Raji (cell line): ENCODE results near the gene KLF15.

ENCODE experiments used
- POLR2A ChIP-seq: IDR thresholded peaks from 2 replicates; pipeline ENCODE4 v1.6.1; 2011; ENCODE audit warnings: low read depth, low read length, control low read depth; ENCODE audit not compliant: insufficient read depth

Gene KLF15

GRCh38 chr3:126357295-126358037 lies at the start of gene KLF15:
Gene KLF15, minus strand, starts transcription at chr3:126357408. Its CDS starts 4,486 bp downstream, at chr3:126352922.
- TF ChIP-seq POLR2A: peak; percentile 71

DNA sequence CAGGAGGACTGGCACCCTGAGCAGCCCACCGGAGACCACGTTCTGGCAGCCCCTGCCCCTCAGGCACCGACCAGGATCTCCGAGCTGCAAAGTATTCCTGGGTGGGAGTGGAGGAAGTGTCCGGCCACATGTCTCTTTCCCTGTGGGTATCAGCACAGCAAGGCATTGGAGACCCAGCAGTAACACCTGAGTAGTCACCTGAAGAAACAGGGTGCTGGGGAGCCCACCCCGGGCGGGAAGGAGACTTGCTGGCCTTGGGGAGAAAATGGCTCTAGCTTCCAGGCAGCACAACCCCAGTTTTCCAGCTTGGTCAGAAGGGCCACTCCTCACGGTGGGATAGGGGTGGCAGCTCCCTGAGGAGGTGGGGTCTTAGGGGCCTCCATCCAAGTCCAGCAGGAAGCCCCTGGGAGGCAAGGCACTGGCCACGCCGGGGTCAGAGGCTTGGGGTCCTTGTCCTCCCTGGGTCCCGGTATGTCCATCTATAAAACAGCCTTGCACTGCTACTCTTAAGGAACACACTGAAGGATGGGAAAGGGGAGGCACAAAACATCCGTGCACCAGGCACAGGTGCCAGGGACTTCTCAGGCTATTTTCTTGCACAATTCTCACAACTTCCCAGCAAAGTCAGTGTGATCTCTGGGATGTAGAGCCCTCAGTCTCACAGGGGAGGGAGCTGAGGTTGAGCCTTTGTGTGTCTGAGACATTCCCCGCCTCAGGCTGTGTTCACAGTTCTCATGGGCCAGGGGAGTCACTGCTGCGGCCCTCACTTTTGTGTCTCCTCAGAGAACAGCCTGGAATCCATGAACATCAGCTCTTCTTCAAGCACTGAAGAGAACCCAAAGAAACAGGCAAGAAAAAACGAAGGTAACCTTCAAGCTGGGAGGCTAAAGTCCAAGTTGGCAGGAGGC lies 49.4 kb upstream of the KLF15 start:
- TF ChIP-seq POLR2A: no peak

- no peak for TF ChIP-seq POLR2A
Observed at GRCh38 chr3:126402666-126403302, 45.6 kb upstream of the KLF15 start.

DNA sequence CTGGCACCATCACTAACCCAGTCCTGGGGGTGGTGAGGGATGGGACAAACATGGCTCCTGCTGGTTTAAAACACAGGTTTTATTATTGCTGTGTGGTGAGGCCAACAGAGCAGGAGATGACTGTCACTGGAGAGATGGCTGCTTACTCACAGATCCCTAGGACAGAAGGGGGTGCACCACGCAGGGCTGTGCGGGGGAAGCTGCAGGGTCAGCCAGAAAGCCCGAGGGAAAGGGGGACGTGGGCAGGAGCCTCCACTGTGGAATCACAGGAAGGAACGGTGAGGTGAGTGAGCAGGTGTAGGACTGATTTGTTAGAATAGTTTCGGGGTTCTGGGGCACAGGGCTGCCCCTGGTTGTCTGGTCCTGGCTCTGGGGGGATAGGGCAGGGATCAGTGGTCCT lies 45.0 kb upstream of the KLF15 start:
- no peak for TF ChIP-seq POLR2A

DNA sequence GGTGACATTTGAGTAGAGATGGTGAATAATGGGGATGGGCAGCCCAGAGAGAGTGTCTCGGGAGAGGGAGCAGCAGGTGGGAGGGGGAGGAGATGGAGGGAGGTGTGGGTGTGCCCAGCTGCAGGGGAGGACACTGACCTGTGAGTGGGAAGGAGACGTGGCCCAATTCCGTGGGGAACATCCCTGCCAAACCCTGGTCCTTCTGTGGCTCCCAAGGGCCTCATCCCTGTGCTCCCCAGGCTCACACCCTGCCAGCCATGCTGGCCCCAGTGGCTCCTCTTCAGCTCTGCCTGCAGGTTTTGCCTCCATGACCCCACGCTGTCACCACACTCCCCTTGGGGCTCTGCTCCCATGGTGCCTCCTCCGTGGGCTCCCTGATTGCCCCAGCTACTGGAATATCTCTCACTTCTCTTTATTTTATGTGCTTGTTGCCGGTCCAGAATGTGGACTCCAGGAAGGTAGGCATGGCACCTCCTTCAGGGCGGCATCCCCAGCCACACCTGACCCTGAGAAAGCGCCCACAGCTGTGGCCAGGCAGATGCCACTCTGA lies 44.5 kb upstream of the KLF15 start:
- no peak for TF ChIP-seq POLR2A

GRCh38 chr3:126399756-126400155 lies 42.5 kb upstream of the KLF15 start:
- no peak for TF ChIP-seq POLR2A

DNA sequence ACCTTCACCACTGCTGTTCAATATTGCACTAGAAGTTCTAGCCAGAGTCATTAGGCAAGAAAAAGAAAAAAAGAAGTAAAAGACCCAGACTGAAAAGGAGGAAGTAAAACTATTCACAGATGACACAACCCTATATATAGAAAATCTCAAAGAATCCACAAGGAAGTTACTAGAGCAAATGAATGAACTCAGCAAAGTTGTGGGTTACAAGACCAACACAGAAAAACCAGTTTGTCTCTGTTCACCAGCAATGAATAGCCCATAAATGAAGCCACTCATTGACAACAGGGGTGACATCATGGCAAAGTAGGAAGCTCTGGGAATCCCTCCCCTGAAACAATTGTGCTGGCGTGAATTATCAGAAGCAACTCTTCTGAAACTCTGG lies 42.1 kb upstream of the KLF15 start:
- no peak for TF ChIP-seq POLR2A

DNA sequence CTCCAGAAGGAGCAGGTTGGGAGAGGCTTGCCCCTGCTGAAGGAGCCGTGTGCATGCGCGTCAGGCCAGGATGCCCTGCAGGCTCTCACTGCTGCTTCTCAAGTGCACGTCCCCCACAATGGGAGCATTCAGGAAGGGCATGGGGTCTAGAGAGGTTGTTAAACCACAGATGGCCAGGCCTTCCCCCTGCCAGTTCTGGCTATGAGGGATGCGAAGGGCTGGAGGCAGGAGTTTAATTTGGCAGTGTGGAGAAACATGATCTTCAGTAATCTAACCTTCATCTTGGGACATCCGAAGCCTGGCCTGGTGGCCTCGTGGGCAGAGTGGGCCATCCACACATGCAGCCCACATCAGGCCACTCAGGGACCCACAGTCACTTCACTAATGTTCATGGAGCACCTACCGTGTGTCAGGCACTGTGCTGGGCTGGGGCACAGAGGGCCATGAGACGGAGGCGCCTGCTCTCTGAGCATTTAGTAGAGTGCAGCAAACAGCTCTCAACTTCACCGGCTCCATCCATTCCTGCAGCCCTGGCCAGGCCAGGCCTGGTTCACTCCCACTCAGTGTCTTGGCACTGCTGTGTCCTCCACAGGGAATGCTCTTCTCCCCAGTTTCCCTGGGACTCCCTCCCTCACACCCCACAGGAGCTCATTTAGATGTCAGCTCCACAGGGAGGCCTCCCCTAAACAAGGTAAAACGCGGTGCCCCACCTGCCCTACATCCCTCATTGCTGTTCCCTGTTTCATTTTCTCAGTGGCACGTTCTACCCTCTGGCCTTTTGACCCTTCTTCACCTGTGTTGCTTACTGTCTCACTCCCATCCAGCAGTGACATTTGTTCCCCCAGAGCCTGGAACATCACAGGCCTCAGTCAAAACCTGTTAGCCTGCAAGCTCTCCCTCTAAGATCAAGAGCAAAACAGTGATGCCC lies 41.5 kb upstream of the KLF15 start:
- no peak for TF ChIP-seq POLR2A

DNA sequence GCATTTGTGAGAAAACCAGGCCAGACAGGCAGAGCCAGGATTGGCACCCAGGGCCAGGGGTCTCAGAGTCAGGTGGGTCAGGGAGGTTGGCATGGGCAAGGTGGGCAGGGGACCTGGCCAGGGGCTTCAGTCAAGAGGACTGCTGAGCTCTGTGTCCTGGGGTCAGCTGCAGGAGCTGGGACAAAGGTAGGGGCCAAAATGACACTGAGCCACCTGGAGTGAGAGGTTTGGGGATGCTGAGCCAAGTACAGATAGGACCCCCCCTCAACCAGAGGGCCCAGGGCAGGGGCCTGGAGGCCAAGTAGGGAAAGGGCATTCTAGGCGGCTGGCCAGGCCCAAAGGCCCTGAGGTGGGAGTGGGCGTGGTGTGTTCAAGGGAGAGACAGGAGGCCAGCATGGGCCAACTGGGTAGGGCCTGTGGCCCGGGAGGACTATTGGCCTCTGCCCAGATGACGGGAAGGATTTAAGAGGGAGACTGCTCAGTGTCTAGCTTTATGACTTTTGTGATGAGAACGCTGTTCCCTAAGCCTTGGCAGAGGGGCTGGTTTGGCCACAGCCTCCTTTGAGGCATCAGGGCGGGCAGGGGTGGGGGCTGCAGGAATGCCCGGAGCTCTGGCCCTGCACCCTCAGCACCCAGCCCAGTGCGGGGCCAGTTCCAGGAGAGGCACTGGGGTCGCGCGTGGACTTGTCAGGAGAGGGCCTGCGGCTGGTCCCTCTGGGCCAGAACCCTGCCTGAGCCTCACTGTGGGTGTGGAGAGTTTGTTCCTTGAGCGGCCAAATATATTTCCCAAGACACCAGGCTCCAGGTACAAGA lies 40.6 kb upstream of the KLF15 start:
- TF ChIP-seq POLR2A: no peak

DNA sequence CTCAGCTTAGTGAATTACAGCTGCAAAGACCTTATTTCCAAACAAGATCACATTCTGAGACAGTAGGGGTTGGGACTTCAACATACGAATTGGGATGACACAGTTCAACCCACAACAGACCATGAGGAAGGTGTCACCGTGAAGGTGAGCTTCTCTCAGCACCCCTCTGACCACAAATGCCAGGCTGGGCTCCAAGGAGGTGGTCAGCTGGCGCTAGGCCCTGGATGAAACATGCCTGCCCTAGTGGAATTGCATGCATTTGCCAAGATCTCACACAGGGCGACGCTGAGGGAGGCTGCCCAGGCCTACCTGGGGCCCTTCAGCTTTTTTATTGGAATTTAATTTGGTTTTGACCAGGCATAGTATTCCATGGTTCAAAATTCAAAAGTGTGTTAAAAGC lies 39.3 kb upstream of the KLF15 start:
- no peak for TF ChIP-seq POLR2A

DNA sequence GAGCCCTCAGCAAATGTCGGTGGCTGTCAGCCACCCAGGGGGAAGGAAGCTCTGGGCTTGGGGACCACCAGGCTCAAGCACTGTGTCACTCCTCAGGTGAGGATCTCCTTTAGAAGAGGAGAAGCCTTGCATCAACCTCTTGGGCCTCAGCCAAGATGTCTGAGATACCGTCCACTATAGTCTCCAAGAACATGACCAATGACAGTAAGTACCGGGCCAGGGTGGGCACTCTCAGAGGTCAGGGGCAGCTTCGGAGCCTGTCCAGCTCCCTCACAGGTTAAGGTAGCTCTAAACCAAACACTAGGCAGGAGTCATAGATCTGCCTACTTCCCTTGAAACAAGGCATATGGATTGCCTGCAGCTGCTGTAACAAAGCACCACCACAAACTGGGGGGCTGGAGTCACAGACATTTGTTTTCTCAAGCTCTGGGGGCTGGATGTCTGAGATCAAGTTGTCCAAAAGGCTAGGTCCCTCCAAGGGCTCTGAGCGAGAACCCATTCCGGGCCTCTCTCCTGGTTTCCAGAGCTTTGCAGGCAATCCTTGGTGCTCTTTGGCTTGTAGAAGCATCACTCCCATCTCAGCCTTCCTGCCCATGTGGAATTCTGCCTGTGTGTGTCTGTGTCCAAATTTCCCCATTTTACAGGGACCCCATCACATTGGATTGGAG lies 38.8 kb upstream of the KLF15 start:
- no peak for TF ChIP-seq POLR2A

GRCh38 chr3:126394977-126395321 lies 37.7 kb upstream of the KLF15 start:
- TF ChIP-seq POLR2A: no peak
